Suprapubic skin (tissue), 4 donors: ENCODE results near the gene SOCS1. TPM values are rescaled to one million over a fixed set of nuclear protein-coding genes. Genes with fewer than 3 reads are reported as not detected.

Experiments used
- DNase-seq, 2 donors: peaks; one replicate each; pipeline ENCODE4 v3.0.0-alpha.2; 2019; ENCODE audit warnings: low spot score in 2 of 2
- H3K27ac ChIP-seq: fragments of 200-600 bp; sonication (generic); one replicate; pipeline ENCODE4 v1.5.1; 2019
- H3K27me3 ChIP-seq: fragments of 200-600 bp; sonication (generic); one replicate; pipeline ENCODE4 v1.5.1; 2019
- H3K36me3 ChIP-seq: fragments of 200-600 bp; sonication (generic); one replicate; pipeline ENCODE4 v1.5.1; 2019
- H3K4me1 ChIP-seq: fragments of 200-600 bp; sonication (generic); one replicate; pipeline ENCODE4 v1.5.1; 2019
- H3K4me3 ChIP-seq: fragments of 200-600 bp; sonication (generic); one replicate; pipeline ENCODE4 v1.5.1; 2019; ENCODE audit warnings: mild to moderate bottlenecking
- H3K9me3 ChIP-seq: fragments of 200-600 bp; sonication (generic); one replicate; pipeline ENCODE4 v1.5.1; 2019
- CTCF ChIP-seq, 2 donors: fragments of 200-600 bp in 1 of 2; fragments of 450-650 bp in 1 of 2; sonication (generic) in 1 of 2; IDR thresholded peaks; one replicate each; pipeline ENCODE4 v1.5.1; 2016 to 2019; ENCODE audit warnings: antibody characterized with exemption in 2 of 2, mild to moderate bottlenecking in 1 of 2, moderate library complexity in 1 of 2
- EP300 ChIP-seq: sonication (generic); formaldehyde crosslinking; IDR thresholded peaks from one replicate; pipeline ENCODE4 v1.6.1; 2017; ENCODE audit warnings: antibody characterized with exemption
- POLR2A ChIP-seq, 2 donors: fragments of 450-650 bp; IDR thresholded peaks; one replicate each; pipeline ENCODE4 v1.6.1; 2017; ENCODE audit warnings: antibody characterized with exemption in 2 of 2, mild to moderate bottlenecking in 2 of 2, moderate library complexity in 2 of 2
- POLR2AphosphoS5 ChIP-seq, 3 donors: sonication (generic); formaldehyde crosslinking; IDR thresholded peaks; one replicate each; pipeline ENCODE4 v1.6.1; 2017; ENCODE audit warnings: antibody characterized with exemption in 3 of 3
- WGBS: methylation state at CpG from one replicate; pipeline ENCODE4 v1.1.5; 2018; 5-methylcytosine and 5-hydroxymethylcytosine counted together
- total RNA-seq, 4 donors: library from RNA; depleted of rRNA; stranded (reverse); fragments of >200 nt; gene quantifications; one replicate each; pipeline ENCODE4 v1.1.0, GENCODE V29; 2016

Gene SOCS1
- total RNA-seq, 4 donors from 2014 or later = 3.9 to 15.4 (median 7.5) TPM

GRCh38 chr16:11238272-11239202, 17.5 kb downstream of the SOCS1 start:
- no peaks in the 10 kb centered on the region for H3K36me3 ChIP-seq
- H3K27ac ChIP-seq = no peak overlapping the region
- H3K27me3 ChIP-seq = no peaks in the 10 kb centered on the region
- TF ChIP-seq CTCF (IDR thresholded peaks at IDR 0.05) (no peak), POLR2A (IDR thresholded peaks at IDR 0.05) (no peak), POLR2AphosphoS5 (IDR thresholded peaks at IDR 0.05) (no peak), EP300 (no peak)
- DNase-seq = no peak
- no peaks in the 10 kb centered on the region for H3K9me3 ChIP-seq
- WGBS = 97% methylated on average over 15 of the region's 15 CpGs
- no peak overlapping the region for H3K4me3 ChIP-seq
- no peaks in the 10 kb centered on the region for H3K4me1 ChIP-seq

GRCh38 chr16:11236461-11237254, 19.3 kb downstream of the SOCS1 start:
- Histone ChIP-seq H3K4me3 (no peak overlapping the region), H3K9me3 (no peaks in the 10 kb centered on the region), H3K27ac (no peak overlapping the region), H3K4me1 (no peaks in the 10 kb centered on the region), H3K27me3 (no peaks in the 10 kb centered on the region), H3K36me3 (no peaks in the 10 kb centered on the region)
- WGBS = 67% methylated on average over 7 of the region's 10 CpGs
- TF ChIP-seq EP300 (no peak), POLR2A (IDR thresholded peaks at IDR 0.05) (no peak), POLR2AphosphoS5 (IDR thresholded peaks at IDR 0.05) (no peak)
- DNase-seq = no peak

GRCh38 chr16:11235703-11235991, 20.4 kb downstream of the SOCS1 start:
- no peaks in the 10 kb centered on the region for H3K4me1 ChIP-seq
- DNase-seq = no peak
- no peaks in the 10 kb centered on the region for H3K36me3 ChIP-seq
- H3K27me3 ChIP-seq = no peaks in the 10 kb centered on the region
- WGBS = 75% methylated on average over 5 of the region's 5 CpGs
- H3K4me3 ChIP-seq = no peak overlapping the region
- H3K9me3 ChIP-seq = no peaks in the 10 kb centered on the region
- TF ChIP-seq CTCF (IDR thresholded peaks at IDR 0.05) = no peak
- TF ChIP-seq POLR2A (IDR thresholded peaks at IDR 0.05) = no peak
- no peak for TF ChIP-seq POLR2AphosphoS5 (IDR thresholded peaks at IDR 0.05)
- TF ChIP-seq EP300 = no peak
- no peak overlapping the region for H3K27ac ChIP-seq

GRCh38 chr16:11234884-11235702, 20.9 kb downstream of the SOCS1 start:
- no peak for TF ChIP-seq CTCF (IDR thresholded peaks at IDR 0.05)
- TF ChIP-seq POLR2AphosphoS5 (IDR thresholded peaks at IDR 0.05) = no peak
- TF ChIP-seq POLR2A (IDR thresholded peaks at IDR 0.05) = no peak
- no peak for TF ChIP-seq EP300
- Histone ChIP-seq H3K36me3 (no peaks in the 10 kb centered on the region), H3K27ac (no peak overlapping the region), H3K4me3 (no peak overlapping the region), H3K4me1 (no peaks in the 10 kb centered on the region), H3K27me3 (no peaks in the 10 kb centered on the region), H3K9me3 (no peaks in the 10 kb centered on the region)
- DNase-seq = no peak
- WGBS = 92% methylated on average over 13 of the region's 13 CpGs

GRCh38 chr16:11233727-11234376, 22.2 kb downstream of the SOCS1 start:
- Histone ChIP-seq H3K27me3 (no peaks in the 10 kb centered on the region), H3K27ac (no peak overlapping the region), H3K4me1 (peaks cover 8% of the 10 kb centered on the region), H3K4me3 (no peak overlapping the region), H3K9me3 (no peaks in the 10 kb centered on the region), H3K36me3 (no peaks in the 10 kb centered on the region)
- TF ChIP-seq POLR2A (IDR thresholded peaks at IDR 0.05) (no peak), CTCF (IDR thresholded peaks at IDR 0.05) (no peak), POLR2AphosphoS5 (IDR thresholded peaks at IDR 0.05) (no peak), EP300 (no peak)
- DNase-seq = no peak
- 74% methylated on average over 8 of the region's 8 CpGs for WGBS
